GM23338 (cell line): ENCODE measurements around the gene GGCT. TPM values are rescaled to one million over a fixed set of nuclear protein-coding genes. Genes with fewer than 3 reads are reported as not detected.

Experiments used
- ATAC-seq: fragments of 200-7000 bp; cut with Tn5 transposase; 3 replicates; pipeline ENCODE4 v1.9.1; 2020
- DNase-seq: peaks from one replicate; pipeline ENCODE4 v3.0.0-alpha.2; 2015; ENCODE audit warnings: low spot score
- H2AFZ ChIP-seq: fragments of 200-600 bp; sonication (generic); 2 replicates; pipeline ENCODE4 v1.8.0; 2016; ENCODE audit warnings: antibody characterized with exemption, mild to moderate bottlenecking, moderate library complexity
- H3F3A ChIP-seq: fragments of 200-600 bp; sonication (generic); replicated peaks from 2 replicates; pipeline ENCODE4 v1.8.0; 2017; ENCODE audit warnings: antibody characterized with exemption, mixed run types, low read depth
- H3K27ac ChIP-seq: fragments of 200-600 bp; sonication (generic); 2 replicates; pipeline ENCODE4 v1.6.1; 2016; ENCODE audit warnings: low read depth
- H3K27me3 ChIP-seq: fragments of 200-600 bp; sonication (generic); 2 replicates; pipeline ENCODE4 v1.8.0; 2016; ENCODE audit warnings: mild to moderate bottlenecking, mixed run types, moderate library complexity; ENCODE audit not compliant: insufficient read depth
- H3K36me3 ChIP-seq: fragments of 200-600 bp; sonication (generic); 2 replicates; pipeline ENCODE4 v1.8.0; 2016; ENCODE audit warnings: mild to moderate bottlenecking; ENCODE audit not compliant: insufficient read depth
- H3K4me1 ChIP-seq: fragments of 200-600 bp; sonication (generic); 2 replicates; pipeline ENCODE4 v1.8.0; 2016; ENCODE audit warnings: mild to moderate bottlenecking, moderate library complexity; ENCODE audit not compliant: insufficient read depth
- H3K4me2 ChIP-seq: fragments of 200-600 bp; sonication (generic); 2 replicates; pipeline ENCODE4 v1.7.1; 2017; ENCODE audit warnings: mixed run types
- H3K4me3 ChIP-seq: fragments of 200-600 bp; sonication (generic); 2 replicates; pipeline ENCODE4 v1.6.1; 2016; ENCODE audit warnings: mixed run types
- H3K79me2 ChIP-seq: fragments of 200-600 bp; sonication (generic); replicated peaks from 2 replicates; pipeline ENCODE4 v1.8.0; 2017; ENCODE audit warnings: mild to moderate bottlenecking; ENCODE audit not compliant: insufficient read depth
- H3K9me2 ChIP-seq: fragments of 200-600 bp; sonication (generic); 2 replicates; pipeline ENCODE4 v1.8.0; 2017; ENCODE audit not compliant: insufficient read depth
- H4K20me1 ChIP-seq: fragments of 200-600 bp; sonication (generic); replicated peaks from 2 replicates; pipeline ENCODE4 v1.8.0; 2017; ENCODE audit warnings: mild to moderate bottlenecking; ENCODE audit not compliant: insufficient read depth
- H3K27ac Mint-ChIP-seq: 2 replicates; pipeline ENCODE4 v1.8.0; 2020; ENCODE audit warnings: inconsistent platforms, mild to moderate bottlenecking, moderate library complexity, mixed read lengths
- H3K27me3 Mint-ChIP-seq: 3 replicates; pipeline ENCODE4 v1.8.0; 2022; ENCODE audit warnings: low read depth, mild to moderate bottlenecking, moderate library complexity, mixed read lengths, inconsistent platforms; ENCODE audit not compliant: insufficient read depth, poor library complexity
- H3K36me3 Mint-ChIP-seq: 3 replicates; pipeline ENCODE4 v1.8.0; 2021; ENCODE audit warnings: low read depth, mild to moderate bottlenecking, inconsistent platforms, moderate library complexity, mixed read lengths
- H3K4me1 Mint-ChIP-seq: 3 replicates; pipeline ENCODE4 v1.8.0; 2020; ENCODE audit warnings: mild to moderate bottlenecking, inconsistent platforms, mixed read lengths
- H3K4me3 Mint-ChIP-seq: 3 replicates; pipeline ENCODE4 v1.8.0; 2021; ENCODE audit warnings: moderate library complexity, mild to moderate bottlenecking, inconsistent platforms, mixed read lengths
- H3K9me3 Mint-ChIP-seq: 3 replicates; pipeline ENCODE4 v1.8.0; 2020; ENCODE audit warnings: moderate library complexity, mild to moderate bottlenecking, inconsistent platforms, mixed read lengths
- EZH2 ChIP-seq: fragments of 200-600 bp; sonication (generic); IDR thresholded peaks from one replicate; pipeline ENCODE4 v1.8.0; 2017; ENCODE audit warnings: antibody characterized with exemption, mild to moderate bottlenecking, low read depth; ENCODE audit not compliant: unreplicated experiment
- EZH2phosphoT487 ChIP-seq: fragments of 200-600 bp; sonication (generic); IDR thresholded peaks from one replicate; pipeline ENCODE4 v1.8.1; 2018; ENCODE audit warnings: antibody characterized with exemption; ENCODE audit not compliant: unreplicated experiment
- ZNF114 ChIP-seq: fragments of 250-450 bp; sonication (Bioruptor Pico); IDR thresholded peaks from 2 replicates; pipeline ENCODE4 v1.5.0; 2020; ENCODE audit warnings: mild to moderate bottlenecking, moderate library complexity
- polyA plus RNA-seq: library from polyadenylated mRNA; unstranded; fragments of >200 nt; fragmentation: Nextera tagmentation; extraction: Ambion mirVana; gene quantifications from 2 replicates; pipeline ENCODE4 v1.2.1, GENCODE V29; 2016
- total RNA-seq: library from RNA; depleted of rRNA; stranded (reverse); fragments of >200 nt; shearing (Covaris generic); gene quantifications from 2 replicates; pipeline ENCODE4 v1.2.3, GENCODE V29; 2014; rRNA removed

The GGCT gene
- total and polyA plus RNA-seq, 2 experiments from 2014 or later, result 104 to 229 TPM

GRCh38 chr7:30447466-30447865 lies 57.2 kb downstream of the GGCT start:
- DNase-seq (no peak), ATAC-seq (no peak)
- no peak overlapping the region for H3K4me3 ChIP-seq
- H3K4me1 Mint-ChIP-seq, result peaks cover 25% of the 10 kb centered on the region
- H3K9me3 Mint-ChIP-seq, result no peaks in the 10 kb centered on the region
- H4K20me1 ChIP-seq, result no peaks in the 10 kb centered on the region
- H3K4me3 Mint-ChIP-seq, result no peak overlapping the region
- peaks cover 12% of the 10 kb centered on the region; the same call in 2 of the 3 replicates for H3K36me3 Mint-ChIP-seq
- TF ChIP-seq ZNF114 (no peak), EZH2 (no peak), EZH2phosphoT487 (no peak)
- H3K9me2 ChIP-seq, result no peaks in the 10 kb centered on the region
- H3K27ac ChIP-seq, result no peak overlapping the region
- H3K4me1 ChIP-seq, result peaks cover 11% of the 10 kb centered on the region
- no peaks in the 10 kb centered on the region for H3K27me3 ChIP-seq
- no peak overlapping the region for H2AFZ ChIP-seq
- no peak overlapping the region for H3K27ac Mint-ChIP-seq
- H3K27me3 Mint-ChIP-seq, result peaks cover 3% of the 10 kb centered on the region
- no peak overlapping the region for H3K4me2 ChIP-seq
- H3K79me2 ChIP-seq, result no peaks in the 10 kb centered on the region
- no peaks in the 10 kb centered on the region for H3K36me3 ChIP-seq
- H3F3A ChIP-seq, result no peaks in the 10 kb centered on the region

Other genes starting within 250 kb of the GGCT start
- 27.0 and 34.7 TPM in 2 replicates for gene ZNRF2, start 220.2 kb downstream of the GGCT start, total RNA-seq
- 6.0 TPM in 2 replicates for gene ZNRF2, start 220.2 kb downstream of the GGCT start, polyA plus RNA-seq
- gene NOD1, start 26.0 kb downstream of the GGCT start, total RNA-seq, result 3.8 and 7.3 TPM in 2 replicates
- 2.1 and 3.3 TPM in 2 replicates for gene NOD1, start 26.0 kb downstream of the GGCT start, polyA plus RNA-seq
- gene GARS1, start 90.0 kb upstream of the GGCT start, total RNA-seq, result 241 and 271 TPM in 2 replicates
- 198 and 207 TPM in 2 replicates for gene GARS1, start 90.0 kb upstream of the GGCT start, polyA plus RNA-seq
- gene CRHR2, start 177.6 kb upstream of the GGCT start, total RNA-seq, result 0.14 and 0.23 TPM in 2 replicates
- gene CRHR2, start 177.6 kb upstream of the GGCT start, polyA plus RNA-seq, result 0.26 and 1.4 TPM in 2 replicates
- 0.19 and 1.1 TPM in 2 replicates for gene INMT, start 247.3 kb upstream of the GGCT start, total RNA-seq
- 0.38 and 0.79 TPM in 2 replicates for gene INMT, start 247.3 kb upstream of the GGCT start, polyA plus RNA-seq